NCI-H1930 (cell line): ENCODE results near the gene TRIM45.
A peak's percentile ranks its signal among the peaks of the same experiment; 100 is the strongest.
"Not testable (repeated sequence)": the region's sequence is repeated elsewhere in the genome, so short reads cannot be mapped to it uniquely, and the experiment has no call there.

Experiments
- DNase-seq, 2 experiments: peaks; one replicate each; lab custom pipeline; 2025; lab: John Stamatoyannopoulos, UW

Gene TRIM45

GRCh38 chr1:117121589-117122329 is at the start of gene TRIM45:
TRIM45 (minus strand) TSS chr1:117121749; CDS start chr1:117121201, 548 bp downstream.
- peak; percentile 90 to 92 for DNase-seq

GRCh38 chr1:117169871-117170596 is 48.5 kb upstream of the TRIM45 start:
- no peak for DNase-seq

GRCh38 chr1:117167402-117167801 is 45.9 kb upstream of the TRIM45 start:
- DNase-seq = no peak

- DNase-seq = no peak
Measured at GRCh38 chr1:117166076-117166475, 44.5 kb upstream of the TRIM45 start.

GRCh38 chr1:117164209-117164608 is 42.7 kb upstream of the TRIM45 start:
- no peak for DNase-seq

GRCh38 chr1:117162816-117163215 is 41.3 kb upstream of the TRIM45 start:
- DNase-seq = no peak

GRCh38 chr1:117161887-117162286 is 40.3 kb upstream of the TRIM45 start:
- no peak for DNase-seq

- not testable (repeated sequence) for DNase-seq
Measured at GRCh38 chr1:117151305-117151704, 29.8 kb upstream of the TRIM45 start.

- no peak for DNase-seq
Measured at GRCh38 chr1:117150316-117150715, 28.8 kb upstream of the TRIM45 start.

GRCh38 chr1:117147856-117148588 is 26.5 kb upstream of the TRIM45 start:
- DNase-seq = peak in 1 of 2 experiments; percentile 30

- no peak for DNase-seq
Measured at GRCh38 chr1:117147341-117147831, 25.8 kb upstream of the TRIM45 start.

GRCh38 chr1:117146575-117147340 is 25.2 kb upstream of the TRIM45 start:
- DNase-seq = peak in 1 of 2 experiments; percentile 45

- DNase-seq = no peak
Measured at GRCh38 chr1:117146072-117146471, 24.5 kb upstream of the TRIM45 start.

- no peak for DNase-seq
Measured at GRCh38 chr1:117143871-117144270, 22.3 kb upstream of the TRIM45 start.

- no peak for DNase-seq
Measured at GRCh38 chr1:117143172-117143571, 21.6 kb upstream of the TRIM45 start.

GRCh38 chr1:117142200-117142599 is 20.7 kb upstream of the TRIM45 start:
- DNase-seq = no peak

- no peak for DNase-seq
Measured at GRCh38 chr1:117138561-117138960, 17.0 kb upstream of the TRIM45 start.

- DNase-seq = no peak
Measured at GRCh38 chr1:117138106-117138505, 16.6 kb upstream of the TRIM45 start.

GRCh38 chr1:117137281-117137855 is 15.8 kb upstream of the TRIM45 start:
- no peak for DNase-seq

- no peak for DNase-seq
Measured at GRCh38 chr1:117136749-117137148, 15.2 kb upstream of the TRIM45 start.

- DNase-seq = no peak
Measured at GRCh38 chr1:117135329-117135728, 13.8 kb upstream of the TRIM45 start.
